ENCODE results near the gene FNTB.
A peak's percentile ranks its signal among the peaks of the same experiment; 100 is the strongest.

Gene FNTB

GRCh38 chr14:64983439-64984310 is 3.0 kb upstream of the FNTB start:
- FAIRE-seq, result peak; percentile 77

GRCh38 chr14:64987438-64987767 is 708 bp downstream of the FNTB start:
- FAIRE-seq, result no peak

- no peak for FAIRE-seq
Observed at GRCh38 chr14:64990296-64990695, 3.6 kb downstream of the FNTB start.

GRCh38 chr14:64990939-64991338 is 4.2 kb downstream of the FNTB start:
- no peak for FAIRE-seq

GRCh38 chr14:64992328-64992885 is 5.7 kb downstream of the FNTB start:
- no peak for FAIRE-seq

- no peak for FAIRE-seq
Observed at GRCh38 chr14:64993266-64993930, 6.7 kb downstream of the FNTB start.

GRCh38 chr14:64994540-64994939 is 7.8 kb downstream of the FNTB start:
- no peak for FAIRE-seq

GRCh38 chr14:64995291-64995690 is 8.6 kb downstream of the FNTB start:
- FAIRE-seq, result no peak

- no peak for FAIRE-seq
Observed at GRCh38 chr14:64997108-64997794, 10.6 kb downstream of the FNTB start.

GRCh38 chr14:64998455-64998931 is 11.8 kb downstream of the FNTB start:
- FAIRE-seq, result no peak

GRCh38 chr14:65000898-65001591 is 14.3 kb downstream of the FNTB start:
- no peak for FAIRE-seq

GRCh38 chr14:65001723-65002122 is 15.0 kb downstream of the FNTB start:
- FAIRE-seq, result no peak

GRCh38 chr14:65002586-65003210 is 16.0 kb downstream of the FNTB start:
- no peak for FAIRE-seq

- no peak for FAIRE-seq
Observed at GRCh38 chr14:65003394-65003793, 16.7 kb downstream of the FNTB start.

- FAIRE-seq, result no peak
Observed at GRCh38 chr14:65006261-65006721, 19.6 kb downstream of the FNTB start.

GRCh38 chr14:65007202-65007601 is 20.5 kb downstream of the FNTB start:
- no peak for FAIRE-seq

- FAIRE-seq, result no peak
Observed at GRCh38 chr14:65010211-65010931, 23.7 kb downstream of the FNTB start.

GRCh38 chr14:65011538-65011937 is 24.8 kb downstream of the FNTB start:
- FAIRE-seq, result no peak

GRCh38 chr14:65012353-65012752 is 25.7 kb downstream of the FNTB start:
- no peak for FAIRE-seq

GRCh38 chr14:65015391-65015790 is 28.7 kb downstream of the FNTB start:
- FAIRE-seq, result no peak

- FAIRE-seq, result no peak
Observed at GRCh38 chr14:65016471-65016870, 29.8 kb downstream of the FNTB start.
